Subcutaneous adipose tissue (tissue), 4 donors: Measurements from ENCODE around the gene TUBGCP3. TPM values are rescaled to one million over a fixed set of nuclear protein-coding genes. Genes with fewer than 3 reads are reported as not detected.

ENCODE experiments used
- total RNA-seq, 4 donors: library from RNA; depleted of rRNA; stranded (reverse); fragments of >200 nt; gene quantifications; one replicate each; pipeline ENCODE4 v1.1.0, GENCODE V29; 2016
- TF ChIP-seq, protein P1 (sequence below): fragments of 450-650 bp; IDR thresholded peaks from one replicate; pipeline ENCODE4 v1.5.1; 2016; ENCODE audit warnings: low read depth, mild to moderate bottlenecking, control low read depth, antibody characterized with exemption, moderate library complexity

Gene TUBGCP3
- total RNA-seq, 4 donors from 2014 or later: 29.2 to 44.8 (median 34.8) TPM

DNA sequence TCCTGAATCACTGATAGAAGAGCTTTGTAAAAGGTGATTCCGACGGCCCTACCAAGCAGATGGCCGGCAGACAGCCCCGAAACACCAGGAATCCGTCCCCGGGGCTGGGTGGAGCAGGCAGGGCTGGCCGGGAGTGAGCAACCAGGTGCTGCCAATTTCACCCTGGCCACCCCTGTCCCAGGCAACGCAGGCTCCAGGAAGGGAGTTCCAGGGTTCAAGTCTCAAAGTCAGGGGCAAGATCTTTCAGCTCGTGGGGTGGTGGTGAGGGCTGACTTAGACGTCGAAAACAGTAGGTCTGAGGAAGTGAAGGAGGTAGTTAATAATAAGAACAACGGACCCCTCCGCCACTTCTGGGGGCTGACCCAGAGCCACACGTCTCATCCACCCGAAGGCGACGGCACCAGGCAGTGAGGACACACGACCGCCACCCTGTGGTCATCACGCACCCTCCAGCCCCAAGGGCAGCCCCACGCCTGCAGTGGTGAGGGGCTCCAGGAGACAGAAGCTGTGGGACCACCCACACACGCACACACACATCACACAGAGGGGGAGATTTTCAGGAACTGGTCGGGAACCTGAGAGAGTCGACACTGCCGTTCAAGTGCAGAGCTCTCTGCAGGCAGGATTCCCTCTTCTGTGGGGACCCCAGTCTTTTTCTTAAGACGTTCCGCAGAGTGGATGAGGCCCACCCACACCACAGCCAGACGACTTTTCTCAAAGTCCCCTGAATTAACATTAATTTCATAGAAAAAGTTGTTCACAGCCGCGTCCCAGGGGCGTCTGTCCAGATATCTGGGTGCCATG lies 144.6 kb downstream of the TUBGCP3 start:
- TF ChIP-seq, protein P1, sequence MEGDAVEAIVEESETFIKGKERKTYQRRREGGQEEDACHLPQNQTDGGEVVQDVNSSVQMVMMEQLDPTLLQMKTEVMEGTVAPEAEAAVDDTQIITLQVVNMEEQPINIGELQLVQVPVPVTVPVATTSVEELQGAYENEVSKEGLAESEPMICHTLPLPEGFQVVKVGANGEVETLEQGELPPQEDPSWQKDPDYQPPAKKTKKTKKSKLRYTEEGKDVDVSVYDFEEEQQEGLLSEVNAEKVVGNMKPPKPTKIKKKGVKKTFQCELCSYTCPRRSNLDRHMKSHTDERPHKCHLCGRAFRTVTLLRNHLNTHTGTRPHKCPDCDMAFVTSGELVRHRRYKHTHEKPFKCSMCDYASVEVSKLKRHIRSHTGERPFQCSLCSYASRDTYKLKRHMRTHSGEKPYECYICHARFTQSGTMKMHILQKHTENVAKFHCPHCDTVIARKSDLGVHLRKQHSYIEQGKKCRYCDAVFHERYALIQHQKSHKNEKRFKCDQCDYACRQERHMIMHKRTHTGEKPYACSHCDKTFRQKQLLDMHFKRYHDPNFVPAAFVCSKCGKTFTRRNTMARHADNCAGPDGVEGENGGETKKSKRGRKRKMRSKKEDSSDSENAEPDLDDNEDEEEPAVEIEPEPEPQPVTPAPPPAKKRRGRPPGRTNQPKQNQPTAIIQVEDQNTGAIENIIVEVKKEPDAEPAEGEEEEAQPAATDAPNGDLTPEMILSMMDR: no peak

DNA sequence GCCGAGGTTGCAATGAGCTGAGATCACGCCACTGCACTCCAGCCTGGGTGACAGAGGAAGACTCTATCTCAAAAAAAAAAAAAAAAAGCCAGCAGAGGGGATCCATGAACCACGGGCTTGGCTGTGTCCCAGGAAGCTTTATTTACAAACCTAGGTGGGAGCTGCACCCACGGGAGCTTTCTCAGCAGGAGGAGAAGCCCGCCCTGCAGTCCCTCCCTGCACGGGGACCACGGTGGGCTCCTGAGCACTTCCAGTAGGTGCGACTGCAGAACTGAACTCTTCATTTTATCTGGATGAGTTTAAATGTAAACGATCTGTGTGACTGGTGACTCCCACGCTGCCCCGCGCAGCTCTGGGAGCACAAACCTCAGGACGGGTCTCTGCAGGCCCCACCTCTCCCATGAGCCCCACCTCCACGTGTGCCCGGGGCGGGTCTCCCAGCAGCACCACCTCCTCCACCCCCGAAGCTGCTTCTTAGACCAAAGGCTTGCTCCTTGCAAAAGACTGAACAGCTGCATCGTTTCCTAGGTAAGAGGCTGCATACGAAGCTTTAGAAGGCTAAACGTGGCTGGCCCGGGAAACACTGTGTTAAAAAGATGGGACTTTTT lies 145.4 kb downstream of the TUBGCP3 start:
- TF ChIP-seq, protein P1: no peak

DNA sequence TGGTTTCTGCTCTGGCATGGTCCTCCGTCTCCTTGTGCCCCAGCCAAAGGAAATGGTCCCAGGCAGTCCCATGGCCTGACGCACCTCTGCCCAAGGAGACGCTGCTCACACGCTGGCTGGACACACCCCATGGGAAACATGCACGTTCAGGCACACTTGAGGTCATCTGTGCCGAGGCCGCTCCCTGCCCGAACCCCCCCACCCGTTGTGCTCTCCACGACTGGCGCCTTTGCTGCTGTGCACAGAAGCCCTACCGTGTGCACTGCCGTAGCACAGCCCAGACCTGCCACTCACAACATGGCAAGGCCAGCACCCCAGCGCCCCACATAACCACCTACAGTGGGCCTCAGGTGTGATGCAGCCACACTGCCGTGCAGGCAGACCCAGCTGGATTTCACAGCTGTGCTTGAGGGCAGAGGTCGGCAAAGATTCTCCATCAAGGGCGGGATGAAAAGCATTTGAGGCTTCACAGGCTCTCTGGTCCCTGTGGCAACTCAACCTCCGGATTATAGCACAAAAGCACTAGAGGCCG lies 146.1 kb downstream of the TUBGCP3 start:
- TF ChIP-seq, protein P1: no peak

DNA sequence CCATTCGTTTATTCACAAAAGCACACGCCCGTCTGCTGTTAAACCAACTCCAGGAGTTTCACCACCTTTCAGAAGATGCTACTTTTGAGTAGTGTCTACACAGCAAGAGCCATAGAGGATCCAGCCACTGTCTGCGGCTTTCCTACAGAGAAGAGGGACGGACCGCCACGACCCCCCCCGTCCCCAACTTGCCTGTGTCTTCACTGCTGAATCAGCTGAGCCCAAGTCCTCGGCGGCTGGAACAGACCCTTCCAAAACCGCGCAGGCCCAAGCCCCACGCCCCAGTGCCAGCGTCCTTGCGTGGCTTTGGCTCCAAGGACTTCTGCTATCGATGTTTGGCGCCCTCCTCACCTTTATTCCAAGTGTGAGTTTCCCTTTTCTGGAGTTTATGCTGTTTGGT lies 146.7 kb downstream of the TUBGCP3 start:
- TF ChIP-seq, protein P1: no peak

DNA sequence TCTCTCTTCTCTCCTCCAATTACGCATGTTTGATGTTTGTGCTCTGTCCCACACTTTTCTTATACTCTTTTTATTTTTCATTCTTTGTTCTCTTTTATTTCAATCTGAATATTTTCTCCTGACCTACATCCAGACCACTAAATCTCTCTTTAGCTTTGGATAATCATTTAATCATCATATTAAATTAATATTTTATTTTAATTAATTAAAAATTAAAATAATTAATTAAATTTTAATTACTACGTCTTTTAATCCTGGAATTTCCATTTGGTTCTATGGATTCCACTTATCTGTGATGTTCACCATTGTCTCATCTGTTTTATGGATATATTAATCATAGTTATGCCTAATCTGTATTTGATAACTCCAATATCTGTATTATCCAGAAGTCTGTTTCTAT lies 149.4 kb downstream of the TUBGCP3 start:
- TF ChIP-seq, protein P1: no peak

DNA sequence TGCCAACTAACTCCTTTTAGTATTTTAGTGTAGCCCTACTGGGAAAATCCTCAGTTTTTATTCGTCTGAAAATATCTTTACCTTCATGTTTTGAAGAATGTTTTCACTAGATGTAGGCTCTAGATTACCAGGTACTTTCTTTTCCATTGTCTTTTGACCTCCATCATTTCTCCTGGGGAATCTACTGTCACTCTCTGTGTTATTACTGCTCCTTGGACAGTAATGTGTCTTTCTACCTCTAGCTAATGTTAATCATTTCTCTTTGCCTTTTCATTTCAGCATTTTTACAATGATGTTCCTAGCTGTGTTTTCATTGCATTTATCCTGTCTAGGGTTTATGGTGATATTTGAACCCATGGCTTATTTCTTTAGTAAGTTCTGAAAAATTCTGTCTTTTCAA lies 149.9 kb downstream of the TUBGCP3 start:
- TF ChIP-seq, protein P1: no peak

DNA sequence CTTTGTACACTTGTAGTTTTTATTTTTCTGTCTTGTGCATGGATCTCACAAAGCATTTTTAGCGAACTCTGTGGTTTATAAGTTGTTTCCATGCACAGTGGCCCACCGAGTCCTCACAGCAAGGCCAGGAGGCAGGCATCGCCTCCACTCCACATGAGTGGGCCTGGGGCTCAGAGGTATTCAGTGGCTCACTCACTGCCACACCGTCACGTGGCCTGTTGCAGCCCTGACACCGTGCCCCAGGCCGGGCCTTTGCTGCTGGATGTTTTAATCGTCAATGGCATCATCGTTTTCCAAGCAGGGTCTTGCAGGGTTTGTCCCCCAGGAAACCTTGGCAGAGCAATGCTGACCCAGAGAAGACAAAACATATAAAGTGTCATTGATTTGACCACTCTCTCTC lies 152.0 kb downstream of the TUBGCP3 start:
- TF ChIP-seq, protein P1: no peak
